HFF-Myc (cell line): ENCODE results near the gene PITX2.

Experiments
- DNase-seq: peaks from one replicate; pipeline ENCODE4 v3.0.0-alpha.2; 2011; ENCODE audit warnings: low read depth; ENCODE audit errors: extremely low read depth
- H3K4me3 ChIP-seq: replicated peaks from 2 replicates; pipeline ENCODE4 v1.5.1; 2011; ENCODE audit warnings: low read depth, mild to moderate bottlenecking, control low read depth, low read length
- TF ChIP-seq, protein P1 (sequence below): IDR thresholded peaks from 2 replicates; pipeline ENCODE4 v1.5.1; 2012; ENCODE audit warnings: mild to moderate bottlenecking, low read depth, low read length, control low read depth; ENCODE audit errors: missing control alignments

PITX2 gene

GRCh38 chr4:110618581-110619462 lies 4.1 kb downstream of the PITX2 start:
- no peak for DNase-seq
- H3K4me3 ChIP-seq, result no peak overlapping the region
- TF ChIP-seq, protein P1, sequence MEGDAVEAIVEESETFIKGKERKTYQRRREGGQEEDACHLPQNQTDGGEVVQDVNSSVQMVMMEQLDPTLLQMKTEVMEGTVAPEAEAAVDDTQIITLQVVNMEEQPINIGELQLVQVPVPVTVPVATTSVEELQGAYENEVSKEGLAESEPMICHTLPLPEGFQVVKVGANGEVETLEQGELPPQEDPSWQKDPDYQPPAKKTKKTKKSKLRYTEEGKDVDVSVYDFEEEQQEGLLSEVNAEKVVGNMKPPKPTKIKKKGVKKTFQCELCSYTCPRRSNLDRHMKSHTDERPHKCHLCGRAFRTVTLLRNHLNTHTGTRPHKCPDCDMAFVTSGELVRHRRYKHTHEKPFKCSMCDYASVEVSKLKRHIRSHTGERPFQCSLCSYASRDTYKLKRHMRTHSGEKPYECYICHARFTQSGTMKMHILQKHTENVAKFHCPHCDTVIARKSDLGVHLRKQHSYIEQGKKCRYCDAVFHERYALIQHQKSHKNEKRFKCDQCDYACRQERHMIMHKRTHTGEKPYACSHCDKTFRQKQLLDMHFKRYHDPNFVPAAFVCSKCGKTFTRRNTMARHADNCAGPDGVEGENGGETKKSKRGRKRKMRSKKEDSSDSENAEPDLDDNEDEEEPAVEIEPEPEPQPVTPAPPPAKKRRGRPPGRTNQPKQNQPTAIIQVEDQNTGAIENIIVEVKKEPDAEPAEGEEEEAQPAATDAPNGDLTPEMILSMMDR, result no peak

DNA sequence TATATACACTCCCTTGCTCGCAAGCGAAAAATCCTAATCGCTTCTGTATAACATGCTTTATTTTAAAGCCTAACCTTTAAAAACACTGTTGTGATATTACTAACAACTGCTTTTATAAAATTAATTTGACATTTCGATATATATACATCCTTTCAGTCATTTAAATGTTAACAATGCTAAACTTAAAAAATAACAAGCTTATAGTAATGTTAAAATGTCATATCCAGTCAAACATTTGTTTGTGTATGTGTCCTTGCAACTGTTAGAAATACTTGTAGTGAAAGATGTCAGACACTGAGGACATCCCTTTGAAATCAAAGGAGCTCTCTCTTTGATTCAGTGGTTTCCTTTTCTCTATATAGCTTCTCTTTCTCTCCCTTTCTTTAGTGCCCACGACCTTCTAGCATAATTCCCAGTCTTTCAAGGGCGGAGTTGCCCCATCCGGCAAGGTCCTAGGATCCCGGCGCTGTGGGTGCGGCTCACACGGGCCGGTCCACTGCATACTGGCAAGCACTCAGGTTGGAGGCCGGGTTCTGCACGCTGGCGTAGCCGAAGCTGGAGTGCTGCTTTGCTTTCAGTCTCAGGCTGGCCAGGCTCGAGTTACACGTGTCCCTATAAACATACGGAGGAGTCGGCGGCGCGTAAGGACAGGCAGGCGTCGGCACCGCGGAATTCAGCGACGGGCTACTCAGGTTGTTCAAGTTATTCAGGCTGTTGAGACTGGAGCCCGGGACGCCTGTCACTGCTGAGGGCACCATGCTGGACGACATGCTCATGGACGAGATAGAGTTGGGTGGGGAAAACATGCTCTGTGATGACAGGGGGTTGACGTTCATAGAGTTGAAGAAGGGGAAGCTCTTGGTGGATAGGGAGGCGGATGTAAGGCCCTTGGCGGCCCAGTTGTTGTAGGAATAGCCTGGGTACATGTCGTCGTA lies 5.0 kb downstream of the PITX2 start:
- TF ChIP-seq, protein P1, result no peak
- no peak overlapping the region for H3K4me3 ChIP-seq
- no peak for DNase-seq

DNA sequence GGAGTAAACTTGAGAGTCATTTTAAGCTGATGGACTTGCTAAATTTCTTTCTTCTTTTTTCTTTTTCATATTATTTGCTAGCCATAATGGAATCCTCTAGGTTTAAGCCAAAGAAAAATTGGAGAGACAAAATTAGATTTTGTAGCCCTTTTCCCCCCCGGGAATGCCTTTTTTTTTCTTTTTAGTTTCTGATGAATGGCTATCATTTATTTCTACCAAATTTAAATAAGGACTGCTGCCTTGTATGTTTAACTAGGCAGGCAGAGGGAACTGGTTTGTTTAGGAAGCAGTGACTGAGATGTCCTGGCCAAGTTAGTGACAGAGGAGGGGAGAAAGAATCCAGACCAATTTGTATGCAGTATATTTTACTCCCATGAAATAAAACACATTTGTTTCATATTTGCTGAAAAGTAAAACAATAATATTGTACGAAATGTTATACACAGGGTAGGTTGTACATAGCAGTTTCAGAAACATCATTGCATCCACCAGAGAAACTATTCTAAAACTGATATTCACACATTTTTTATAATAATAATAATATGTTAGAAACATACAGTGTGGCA lies 5.7 kb downstream of the PITX2 start:
- H3K4me3 ChIP-seq, result no peak overlapping the region
- TF ChIP-seq, protein P1, result no peak
- DNase-seq, result no peak

GRCh38 chr4:110616238-110617074 lies 6.4 kb downstream of the PITX2 start:
- no peak for DNase-seq
- no peak overlapping the region for H3K4me3 ChIP-seq
- TF ChIP-seq, protein P1, result no peak

DNA sequence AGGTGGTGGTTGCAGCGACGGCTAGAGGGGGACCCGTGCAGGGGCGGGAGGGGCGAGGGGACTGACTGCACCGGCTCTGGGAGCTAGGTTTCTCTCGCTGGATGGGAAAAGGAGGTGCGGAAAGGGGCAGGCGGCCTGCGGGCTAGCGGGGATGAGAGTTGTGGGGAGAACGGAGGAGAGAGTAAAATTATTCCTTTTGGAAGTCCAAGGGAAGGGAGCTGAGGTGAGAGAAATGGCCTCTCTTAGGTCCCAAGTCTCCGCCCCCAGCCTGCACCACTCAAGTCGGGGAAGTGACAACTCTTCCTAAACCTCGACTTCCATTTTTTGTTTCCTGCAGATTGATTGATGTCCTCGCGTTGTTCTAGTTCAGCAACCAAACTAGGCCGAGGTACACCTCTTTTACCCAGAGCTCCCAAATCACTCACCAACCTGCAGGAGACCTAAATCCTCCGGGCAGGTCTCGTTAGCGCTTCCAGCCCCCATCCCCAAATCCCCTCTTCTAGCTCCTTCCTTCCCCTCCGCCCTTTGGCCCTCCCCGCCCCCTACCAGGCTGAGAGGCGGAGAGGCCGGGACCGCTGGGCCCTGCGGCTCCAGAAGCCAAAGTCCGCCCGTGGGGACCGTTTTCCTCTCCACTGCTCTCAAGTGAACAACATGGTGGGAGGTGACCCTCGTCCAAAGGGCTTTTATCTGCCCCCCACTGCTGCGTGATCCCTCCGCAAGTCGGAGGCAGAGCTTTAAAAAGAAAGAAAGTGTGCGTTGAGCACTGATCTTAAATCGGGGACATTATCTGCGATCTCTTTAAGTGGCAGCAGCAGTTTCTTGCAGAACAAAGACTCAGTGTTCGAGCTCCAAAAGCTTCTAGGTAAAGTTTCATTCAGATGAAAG lies 7.3 kb downstream of the PITX2 start:
- no peak for DNase-seq
- no peak overlapping the region for H3K4me3 ChIP-seq
- TF ChIP-seq, protein P1, result no peak
